SU-DHL-6 (cell line): ENCODE measurements around the gene ABHD4.

Experiments used
- H2AFZ ChIP-seq: fragments of 200-600 bp; sonication (generic); 2 replicates; pipeline ENCODE4 v1.6.1; 2014; ENCODE audit warnings: low read depth, mild to moderate bottlenecking, moderate library complexity, mixed read lengths, antibody characterized with exemption, low read length; ENCODE audit not compliant: severe bottlenecking
- H3F3A ChIP-seq: fragments of 200-600 bp; shearing (Covaris generic); 2 replicates; pipeline ENCODE4 v1.6.0; 2016; ENCODE audit warnings: antibody characterized with exemption, mild to moderate bottlenecking; ENCODE audit not compliant: insufficient read depth
- H3K27ac ChIP-seq: fragments of 200-600 bp; sonication (generic); 2 replicates; pipeline ENCODE4 v1.5.1; 2016; ENCODE audit warnings: low read depth, mild to moderate bottlenecking, low read length, moderate library complexity, mixed read lengths
- H3K27me3 ChIP-seq: fragments of 200-600 bp; sonication (generic), shearing (Covaris generic); 2 replicates; pipeline ENCODE4 v1.6.0; 2014; ENCODE audit warnings: mild to moderate bottlenecking, low read length
- H3K36me3 ChIP-seq: fragments of 200-600 bp; sonication (generic); 2 replicates; pipeline ENCODE4 v1.6.1; 2014; ENCODE audit warnings: mild to moderate bottlenecking, low read length, mixed read lengths
- H3K4me2 ChIP-seq: fragments of 300-600, 200-600 bp; shearing (Covaris generic), sonication (generic); 2 replicates; pipeline ENCODE4 v1.6.0; 2014; ENCODE audit warnings: low read length, low read depth, mild to moderate bottlenecking; ENCODE audit not compliant: poor library complexity, severe bottlenecking
- H3K4me3 ChIP-seq: fragments of 200-600 bp; sonication (generic); 2 replicates; pipeline ENCODE4 v1.5.1; 2014; ENCODE audit warnings: antibody characterized with exemption, low read length, mild to moderate bottlenecking, mixed read lengths; ENCODE audit not compliant: insufficient read depth, poor library complexity, severe bottlenecking
- H3K79me2 ChIP-seq: fragments of 200-600 bp; sonication (generic); 2 replicates; pipeline ENCODE4 v1.6.1; 2014; ENCODE audit warnings: mild to moderate bottlenecking, low read length, moderate library complexity; ENCODE audit not compliant: insufficient read depth
- H3K9ac ChIP-seq: fragments of 200-600 bp; sonication (generic); 2 replicates; pipeline ENCODE4 v1.7.0; 2014; ENCODE audit warnings: mild to moderate bottlenecking, low read length
- H3K9me2 ChIP-seq: fragments of 200-600 bp; sonication (generic); replicated peaks from 2 replicates; pipeline ENCODE4 v1.6.1; 2014; ENCODE audit warnings: low read length; ENCODE audit not compliant: insufficient read depth
- H3K9me3 ChIP-seq: fragments of 200-600 bp; sonication (generic); 2 replicates; pipeline ENCODE4 v1.6.1; 2014; ENCODE audit warnings: low read length, mixed read lengths; ENCODE audit not compliant: insufficient read depth
- H4K20me1 ChIP-seq: fragments of 200-600 bp; sonication (generic); 2 replicates; pipeline ENCODE4 v1.6.1; 2014; ENCODE audit warnings: low read depth, mild to moderate bottlenecking, antibody characterized with exemption, low read length, moderate library complexity, mixed read lengths
- EZH2phosphoT487 ChIP-seq: fragments of 200-600 bp; sonication (generic), shearing (Covaris generic); conservative IDR thresholded peaks from 2 replicates; pipeline ENCODE4 v1.6.1; 2018; ENCODE audit warnings: mild to moderate bottlenecking, antibody characterized with exemption, low read length, moderate library complexity, mixed read lengths
- TF ChIP-seq, protein P1 (sequence below): fragments of 200-600 bp; sonication (generic); IDR thresholded peaks from one replicate; pipeline ENCODE4 v1.5.1; 2017; ENCODE audit warnings: antibody characterized with exemption, mild to moderate bottlenecking, low read length, moderate library complexity; ENCODE audit not compliant: insufficient read depth, poor library complexity, severe bottlenecking

Gene ABHD4

DNA sequence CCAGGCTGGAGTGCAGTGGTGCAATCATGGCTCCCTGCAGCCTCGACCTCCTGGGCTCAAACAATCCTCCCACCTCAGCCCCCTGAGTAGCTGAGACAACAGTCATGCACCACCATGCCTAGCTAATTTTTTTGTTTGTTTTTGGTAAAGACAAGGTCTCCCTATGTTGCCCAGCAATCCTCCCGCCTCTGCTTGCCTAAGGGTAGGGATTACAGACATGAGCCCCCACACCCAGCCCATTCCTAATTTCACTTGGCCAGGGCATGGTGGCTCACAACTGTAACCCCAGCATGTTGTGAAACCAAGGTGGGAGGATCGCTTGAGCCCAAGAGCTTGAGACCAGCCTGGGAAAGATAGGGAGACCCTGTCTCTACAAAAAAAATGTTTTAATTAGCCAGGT is 18.2 kb upstream of the ABHD4 start:
- Histone ChIP-seq H3K9me3 (no peaks in the 10 kb centered on the region), H3K4me2 (no peak overlapping the region), H3K4me3 (no peak overlapping the region), H2AFZ (no peak overlapping the region), H3K79me2 (peaks cover 64% of the 10 kb centered on the region), H4K20me1 (no peaks in the 10 kb centered on the region), H3K9me2 (no peaks in the 10 kb centered on the region), H3F3A (peaks cover 5% of the 10 kb centered on the region; the same call in 1 of the 2 replicates), H3K36me3 (peaks cover 3% of the 10 kb centered on the region; the same call in 1 of the 2 replicates), H3K27ac (no peak overlapping the region), H3K27me3 (no peaks in the 10 kb centered on the region), H3K9ac (no peak overlapping the region)
- no peak for TF ChIP-seq EZH2phosphoT487
- TF ChIP-seq, protein P1, sequence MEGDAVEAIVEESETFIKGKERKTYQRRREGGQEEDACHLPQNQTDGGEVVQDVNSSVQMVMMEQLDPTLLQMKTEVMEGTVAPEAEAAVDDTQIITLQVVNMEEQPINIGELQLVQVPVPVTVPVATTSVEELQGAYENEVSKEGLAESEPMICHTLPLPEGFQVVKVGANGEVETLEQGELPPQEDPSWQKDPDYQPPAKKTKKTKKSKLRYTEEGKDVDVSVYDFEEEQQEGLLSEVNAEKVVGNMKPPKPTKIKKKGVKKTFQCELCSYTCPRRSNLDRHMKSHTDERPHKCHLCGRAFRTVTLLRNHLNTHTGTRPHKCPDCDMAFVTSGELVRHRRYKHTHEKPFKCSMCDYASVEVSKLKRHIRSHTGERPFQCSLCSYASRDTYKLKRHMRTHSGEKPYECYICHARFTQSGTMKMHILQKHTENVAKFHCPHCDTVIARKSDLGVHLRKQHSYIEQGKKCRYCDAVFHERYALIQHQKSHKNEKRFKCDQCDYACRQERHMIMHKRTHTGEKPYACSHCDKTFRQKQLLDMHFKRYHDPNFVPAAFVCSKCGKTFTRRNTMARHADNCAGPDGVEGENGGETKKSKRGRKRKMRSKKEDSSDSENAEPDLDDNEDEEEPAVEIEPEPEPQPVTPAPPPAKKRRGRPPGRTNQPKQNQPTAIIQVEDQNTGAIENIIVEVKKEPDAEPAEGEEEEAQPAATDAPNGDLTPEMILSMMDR, result no peak

DNA sequence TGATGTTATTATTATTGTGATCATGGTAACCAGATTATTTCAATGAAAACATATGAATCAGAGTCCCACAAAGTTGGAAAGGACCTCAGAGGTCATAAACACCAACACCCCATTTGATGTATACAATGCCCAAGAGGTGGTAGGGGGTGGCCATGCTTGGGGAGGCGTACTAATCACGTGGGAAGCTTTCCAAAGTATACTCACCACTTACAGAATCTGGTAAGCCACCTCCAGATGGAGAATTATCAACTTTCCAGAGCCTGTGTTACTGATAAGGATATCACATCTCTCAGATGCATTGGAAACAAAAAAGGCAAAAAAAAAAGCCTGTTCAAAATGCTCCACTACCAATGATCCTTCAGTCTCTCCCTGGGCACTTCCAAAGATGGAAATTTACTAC is 17.5 kb upstream of the ABHD4 start:
- Histone ChIP-seq H3K4me2 (no peak overlapping the region), H3K4me3 (no peak overlapping the region), H3K79me2 (peaks cover 71% of the 10 kb centered on the region), H3F3A (peaks cover 5% of the 10 kb centered on the region; the same call in 1 of the 2 replicates), H3K36me3 (peaks cover 2% of the 10 kb centered on the region; the same call in 1 of the 2 replicates), H3K27ac (no peak overlapping the region), H3K27me3 (no peaks in the 10 kb centered on the region), H3K9me2 (no peaks in the 10 kb centered on the region), H2AFZ (no peak overlapping the region), H3K9ac (no peak overlapping the region), H4K20me1 (no peaks in the 10 kb centered on the region), H3K9me3 (no peaks in the 10 kb centered on the region)
- TF ChIP-seq EZH2phosphoT487, result no peak
- TF ChIP-seq, protein P1, result no peak

DNA sequence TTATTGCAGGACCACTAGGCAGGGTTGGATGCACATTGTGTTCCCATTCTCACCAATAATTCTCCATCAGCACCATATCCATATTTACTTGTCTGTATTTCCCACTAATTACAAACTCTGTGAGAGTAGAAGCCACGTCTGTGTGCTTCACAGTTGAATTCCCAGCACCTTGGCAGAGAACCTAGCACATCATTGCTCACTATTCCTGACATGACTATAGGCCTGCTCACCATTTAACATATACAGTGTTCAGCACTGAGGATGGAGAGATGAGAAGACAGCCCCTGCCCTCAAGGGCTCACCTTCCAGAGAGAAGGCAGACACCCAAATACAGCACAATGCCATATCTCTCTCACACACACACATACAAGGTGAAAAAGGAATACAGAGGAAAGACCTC is 14.1 kb upstream of the ABHD4 start:
- Histone ChIP-seq H3K79me2 (peaks cover 80% of the 10 kb centered on the region), H3K4me3 (no peak overlapping the region), H3F3A (peaks cover 5% of the 10 kb centered on the region; the same call in 1 of the 2 replicates), H3K27ac (no peak overlapping the region), H2AFZ (no peak overlapping the region), H3K9me3 (no peaks in the 10 kb centered on the region), H3K9ac (no peak overlapping the region), H3K4me2 (no peak overlapping the region), H3K36me3 (peaks cover 2% of the 10 kb centered on the region; the same call in 1 of the 2 replicates), H3K9me2 (no peaks in the 10 kb centered on the region), H4K20me1 (no peaks in the 10 kb centered on the region), H3K27me3 (no peaks in the 10 kb centered on the region)
- TF ChIP-seq EZH2phosphoT487, result no peak
- TF ChIP-seq, protein P1, result no peak
